GM23338 (cell line): ENCODE data around the gene AIG1. TPM values are rescaled to one million over a fixed set of nuclear protein-coding genes. Genes with fewer than 3 reads are reported as not detected.
"Not testable (repeated sequence)": the region's sequence is repeated elsewhere in the genome, so short reads cannot be mapped to it uniquely, and the experiment has no call there.

Experiments
- ATAC-seq: fragments of 200-7000 bp; cut with Tn5 transposase; 3 replicates; pipeline ENCODE4 v1.9.1; 2020
- DNase-seq: peaks from one replicate; pipeline ENCODE4 v3.0.0-alpha.2; 2015; ENCODE audit warnings: low spot score
- H2AFZ ChIP-seq: fragments of 200-600 bp; sonication (generic); 2 replicates; pipeline ENCODE4 v1.8.0; 2016; ENCODE audit warnings: antibody characterized with exemption, mild to moderate bottlenecking, moderate library complexity
- H3F3A ChIP-seq: fragments of 200-600 bp; sonication (generic); replicated peaks from 2 replicates; pipeline ENCODE4 v1.8.0; 2017; ENCODE audit warnings: antibody characterized with exemption, mixed run types, low read depth
- H3K27ac ChIP-seq: fragments of 200-600 bp; sonication (generic); 2 replicates; pipeline ENCODE4 v1.6.1; 2016; ENCODE audit warnings: low read depth
- H3K27me3 ChIP-seq: fragments of 200-600 bp; sonication (generic); 2 replicates; pipeline ENCODE4 v1.8.0; 2016; ENCODE audit warnings: mild to moderate bottlenecking, mixed run types, moderate library complexity; ENCODE audit not compliant: insufficient read depth
- H3K36me3 ChIP-seq: fragments of 200-600 bp; sonication (generic); 2 replicates; pipeline ENCODE4 v1.8.0; 2016; ENCODE audit warnings: mild to moderate bottlenecking; ENCODE audit not compliant: insufficient read depth
- H3K4me1 ChIP-seq: fragments of 200-600 bp; sonication (generic); 2 replicates; pipeline ENCODE4 v1.8.0; 2016; ENCODE audit warnings: mild to moderate bottlenecking, moderate library complexity; ENCODE audit not compliant: insufficient read depth
- H3K4me2 ChIP-seq: fragments of 200-600 bp; sonication (generic); 2 replicates; pipeline ENCODE4 v1.7.1; 2017; ENCODE audit warnings: mixed run types
- H3K4me3 ChIP-seq: fragments of 200-600 bp; sonication (generic); 2 replicates; pipeline ENCODE4 v1.6.1; 2016; ENCODE audit warnings: mixed run types
- H3K79me2 ChIP-seq: fragments of 200-600 bp; sonication (generic); replicated peaks from 2 replicates; pipeline ENCODE4 v1.8.0; 2017; ENCODE audit warnings: mild to moderate bottlenecking; ENCODE audit not compliant: insufficient read depth
- H3K9me2 ChIP-seq: fragments of 200-600 bp; sonication (generic); 2 replicates; pipeline ENCODE4 v1.8.0; 2017; ENCODE audit not compliant: insufficient read depth
- H4K20me1 ChIP-seq: fragments of 200-600 bp; sonication (generic); replicated peaks from 2 replicates; pipeline ENCODE4 v1.8.0; 2017; ENCODE audit warnings: mild to moderate bottlenecking; ENCODE audit not compliant: insufficient read depth
- H3K27ac Mint-ChIP-seq: 2 replicates; pipeline ENCODE4 v1.8.0; 2020; ENCODE audit warnings: inconsistent platforms, mild to moderate bottlenecking, moderate library complexity, mixed read lengths
- H3K27me3 Mint-ChIP-seq: 3 replicates; pipeline ENCODE4 v1.8.0; 2022; ENCODE audit warnings: low read depth, mild to moderate bottlenecking, moderate library complexity, mixed read lengths, inconsistent platforms; ENCODE audit not compliant: insufficient read depth, poor library complexity
- H3K36me3 Mint-ChIP-seq: 3 replicates; pipeline ENCODE4 v1.8.0; 2021; ENCODE audit warnings: low read depth, mild to moderate bottlenecking, inconsistent platforms, moderate library complexity, mixed read lengths
- H3K4me1 Mint-ChIP-seq: 3 replicates; pipeline ENCODE4 v1.8.0; 2020; ENCODE audit warnings: mild to moderate bottlenecking, inconsistent platforms, mixed read lengths
- H3K4me3 Mint-ChIP-seq: 3 replicates; pipeline ENCODE4 v1.8.0; 2021; ENCODE audit warnings: moderate library complexity, mild to moderate bottlenecking, inconsistent platforms, mixed read lengths
- H3K9me3 Mint-ChIP-seq: 3 replicates; pipeline ENCODE4 v1.8.0; 2020; ENCODE audit warnings: moderate library complexity, mild to moderate bottlenecking, inconsistent platforms, mixed read lengths
- CTCF ChIP-seq, 2 experiments: fragments of 200-600 bp in 1 of 2; sonication (generic) in 1 of 2; conservative IDR thresholded peaks; 2 replicates each; pipeline versions ENCODE4 v1.5.1 to v1.6.1; 2016 to 2017; ENCODE audit warnings: antibody characterized with exemption in 2 of 2, low read depth in 2 of 2, mild to moderate bottlenecking in 2 of 2, moderate library complexity in 1 of 2
- ETS1 ChIP-seq: IDR thresholded peaks from 2 replicates; pipeline ENCODE4 v1.6.1; 2016; ENCODE audit warnings: antibody characterized with exemption
- EZH2phosphoT487 ChIP-seq: fragments of 200-600 bp; sonication (generic); IDR thresholded peaks from one replicate; pipeline ENCODE4 v1.8.1; 2018; ENCODE audit warnings: antibody characterized with exemption; ENCODE audit not compliant: unreplicated experiment
- JUNB ChIP-seq: IDR thresholded peaks from one replicate; pipeline ENCODE4 v1.6.1; 2016; ENCODE audit warnings: antibody characterized with exemption; ENCODE audit not compliant: unreplicated experiment
- NANOG ChIP-seq: IDR thresholded peaks from 2 replicates; pipeline ENCODE4 v1.6.1; 2016; ENCODE audit warnings: antibody characterized with exemption, borderline replicate concordance
- REST ChIP-seq: IDR thresholded peaks from one replicate; pipeline ENCODE4 v1.6.1; 2018; ENCODE audit warnings: antibody characterized with exemption; ENCODE audit not compliant: unreplicated experiment
- polyA plus RNA-seq: library from polyadenylated mRNA; unstranded; fragments of >200 nt; fragmentation: Nextera tagmentation; extraction: Ambion mirVana; gene quantifications from 2 replicates; pipeline ENCODE4 v1.2.1, GENCODE V29; 2016
- total RNA-seq: library from RNA; depleted of rRNA; stranded (reverse); fragments of >200 nt; shearing (Covaris generic); gene quantifications from 2 replicates; pipeline ENCODE4 v1.2.3, GENCODE V29; 2014

The AIG1 gene
- total and polyA plus RNA-seq, 2 experiments from 2014 or later, result 65.2 to 88.4 TPM

GRCh38 chr6:143139884-143140283, 79.2 kb downstream of the AIG1 start:
- H3K9me2 ChIP-seq, H3F3A ChIP-seq, H3K79me2 ChIP-seq, H3K4me3 ChIP-seq, H3K27ac Mint-ChIP-seq, DNase-seq, H3K4me2 ChIP-seq, H3K27ac ChIP-seq, ATAC-seq, H3K9me3 Mint-ChIP-seq, H3K36me3 ChIP-seq, H3K4me1 ChIP-seq, H2AFZ ChIP-seq, H3K4me3 Mint-ChIP-seq, H3K4me1 Mint-ChIP-seq, H3K27me3 Mint-ChIP-seq, H4K20me1 ChIP-seq, H3K27me3 ChIP-seq: not testable (repeated sequence)
- H3K36me3 Mint-ChIP-seq, result peaks cover 16% of the 10 kb centered on the region

- Histone ChIP-seq H3K36me3 (peaks cover 5% of the 10 kb centered on the region; the same call in 1 of the 2 replicates), H2AFZ (no peak overlapping the region), H3K27me3 (no peaks in the 10 kb centered on the region), H3F3A (no peaks in the 10 kb centered on the region), H3K4me1 (no peaks in the 10 kb centered on the region), H3K27ac (no peak overlapping the region), H3K4me2 (no peak overlapping the region), H3K4me3 (no peak overlapping the region), H3K9me2 (no peaks in the 10 kb centered on the region), H3K79me2 (no peaks in the 10 kb centered on the region), H4K20me1 (0 out of 2 replicates have a peak, but pooled peaks cover 4% of the 10 kb centered on the region)
- Mint-ChIP-seq H3K4me3 (no peak overlapping the region), H3K27ac (no peak overlapping the region), H3K4me1 (no peaks in the 10 kb centered on the region), H3K36me3 (peaks cover 16% of the 10 kb centered on the region), H3K27me3 (no peaks in the 10 kb centered on the region), H3K9me3 (no peaks in the 10 kb centered on the region)
- ATAC-seq (no peak), DNase-seq (no peak)
- no peak for TF ChIP-seq REST
- no peak for TF ChIP-seq CTCF (conservative IDR thresholded peaks at IDR 0.05; ENCODE audit: low read depth in 2 of 2)
- no peak for TF ChIP-seq EZH2phosphoT487
- no peak for TF ChIP-seq NANOG
- TF ChIP-seq JUNB, result no peak
- TF ChIP-seq ETS1, result no peak
These were observed 80.1 kb downstream of the AIG1 start for GRCh38 chr6:143140767-143141166.
